ENCODE measurements around the gene CSNK2A3.

The CSNK2A3 gene

GRCh38 chr11:11332141-11332710 lies 20.8 kb downstream of the CSNK2A3 start:
- no peak for DNase-seq

GRCh38 chr11:11329062-11329806 lies 23.8 kb downstream of the CSNK2A3 start:
- DNase-seq = no peak

- DNase-seq = no peak
These were observed 29.0 kb downstream of the CSNK2A3 start for GRCh38 chr11:11324090-11324489.

- DNase-seq = no peak
These were observed 30.9 kb downstream of the CSNK2A3 start for GRCh38 chr11:11322101-11322500.

- DNase-seq = no peak
These were observed 32.2 kb downstream of the CSNK2A3 start for GRCh38 chr11:11320825-11321224.

- DNase-seq = peak in 1 of 2 donors; percentile 4
These were observed 34.1 kb downstream of the CSNK2A3 start for GRCh38 chr11:11318961-11319360.

- DNase-seq = no peak
These were observed 34.6 kb downstream of the CSNK2A3 start for GRCh38 chr11:11318461-11318860.

- DNase-seq = no peak
These were observed 36.3 kb downstream of the CSNK2A3 start for GRCh38 chr11:11316651-11317230.

- no peak for DNase-seq
These were observed 39.0 kb downstream of the CSNK2A3 start for GRCh38 chr11:11313902-11314692.

- DNase-seq = peak in 1 of 2 donors; percentile 10
These were observed 39.6 kb downstream of the CSNK2A3 start for GRCh38 chr11:11313426-11313825.

- DNase-seq = no peak
These were observed 40.3 kb downstream of the CSNK2A3 start for GRCh38 chr11:11312738-11313137.

- DNase-seq = peak in 1 of 2 donors; percentile 31
These were observed 41.9 kb downstream of the CSNK2A3 start for GRCh38 chr11:11311169-11311568.

- DNase-seq = no peak
These were observed 43.1 kb downstream of the CSNK2A3 start for GRCh38 chr11:11309906-11310305.

GRCh38 chr11:11308249-11308648 lies 44.8 kb downstream of the CSNK2A3 start:
- DNase-seq = no peak

- DNase-seq = no peak
These were observed 46.2 kb downstream of the CSNK2A3 start for GRCh38 chr11:11306855-11307254.

GRCh38 chr11:11304550-11304949 lies 48.5 kb downstream of the CSNK2A3 start:
- DNase-seq = no peak

- DNase-seq = no peak
These were observed 50.5 kb downstream of the CSNK2A3 start for GRCh38 chr11:11302565-11302964.

All from CD4-positive, alpha-beta T cell treated with Interleukin-1 beta for 1 hour (primary cell).